ENCODE data around the gene POLR2E. TPM values are rescaled to one million over a fixed set of nuclear protein-coding genes. Genes with fewer than 3 reads are reported as not detected.
A peak's percentile ranks its signal among the peaks of the same experiment; 100 is the strongest.

POLR2E gene
- total RNA-seq, 3 donors from 2014 or later: 108 to 138 (median 133) TPM

DNA sequence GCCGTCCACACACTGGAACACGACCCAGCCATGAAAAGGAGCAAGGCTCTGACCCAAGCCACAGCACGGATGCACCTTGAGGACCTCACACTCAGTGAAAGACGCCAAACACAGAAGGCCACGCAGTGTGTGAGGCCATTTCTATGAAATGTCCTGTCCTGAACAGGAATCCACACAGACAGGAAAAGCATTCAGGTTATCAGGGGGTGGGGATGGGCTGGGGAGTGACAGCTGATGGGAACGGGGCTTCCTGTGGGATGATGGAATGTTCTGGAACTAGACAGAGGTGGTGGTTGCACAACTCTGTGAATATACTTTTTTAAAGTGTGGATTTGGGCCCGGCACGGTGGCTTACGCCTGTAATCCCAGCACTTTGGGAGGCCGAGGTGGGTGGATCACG lies 39.3 kb upstream of the POLR2E start:
- DNase-seq (no peak), ATAC-seq (no peak)
- TF ChIP-seq, protein P1, sequence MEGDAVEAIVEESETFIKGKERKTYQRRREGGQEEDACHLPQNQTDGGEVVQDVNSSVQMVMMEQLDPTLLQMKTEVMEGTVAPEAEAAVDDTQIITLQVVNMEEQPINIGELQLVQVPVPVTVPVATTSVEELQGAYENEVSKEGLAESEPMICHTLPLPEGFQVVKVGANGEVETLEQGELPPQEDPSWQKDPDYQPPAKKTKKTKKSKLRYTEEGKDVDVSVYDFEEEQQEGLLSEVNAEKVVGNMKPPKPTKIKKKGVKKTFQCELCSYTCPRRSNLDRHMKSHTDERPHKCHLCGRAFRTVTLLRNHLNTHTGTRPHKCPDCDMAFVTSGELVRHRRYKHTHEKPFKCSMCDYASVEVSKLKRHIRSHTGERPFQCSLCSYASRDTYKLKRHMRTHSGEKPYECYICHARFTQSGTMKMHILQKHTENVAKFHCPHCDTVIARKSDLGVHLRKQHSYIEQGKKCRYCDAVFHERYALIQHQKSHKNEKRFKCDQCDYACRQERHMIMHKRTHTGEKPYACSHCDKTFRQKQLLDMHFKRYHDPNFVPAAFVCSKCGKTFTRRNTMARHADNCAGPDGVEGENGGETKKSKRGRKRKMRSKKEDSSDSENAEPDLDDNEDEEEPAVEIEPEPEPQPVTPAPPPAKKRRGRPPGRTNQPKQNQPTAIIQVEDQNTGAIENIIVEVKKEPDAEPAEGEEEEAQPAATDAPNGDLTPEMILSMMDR (IDR thresholded peaks at IDR 0.05): no peak
- peaks cover 54% of the 10 kb centered on the region for H3K4me1 ChIP-seq (ENCODE audit: low read depth)
- intact Hi-C loops (cut with DNase I, micrococcal nuclease): no loop called here
- no peak overlapping the region for H3K4me3 ChIP-seq
- no peaks in the 10 kb centered on the region for H3K9me3 ChIP-seq
- H3K36me3 ChIP-seq (ENCODE audit: low read depth): no peaks in the 10 kb centered on the region

GRCh38 chr19:1133471-1133929 lies 38.3 kb upstream of the POLR2E start:
- DNase-seq (peak; percentile 62 to 86 (median 71)), ATAC-seq (peak; percentile 6)
- no peak overlapping the region for H3K4me3 ChIP-seq
- no peaks in the 10 kb centered on the region for H3K36me3 ChIP-seq (ENCODE audit: low read depth)
- intact Hi-C loops (cut with DNase I, micrococcal nuclease): no loop called here
- H3K9me3 ChIP-seq: no peaks in the 10 kb centered on the region
- TF ChIP-seq, protein P1 (IDR thresholded peaks at IDR 0.05): no peak
- H3K4me1 ChIP-seq (ENCODE audit: low read depth): peaks cover 56% of the 10 kb centered on the region

DNA sequence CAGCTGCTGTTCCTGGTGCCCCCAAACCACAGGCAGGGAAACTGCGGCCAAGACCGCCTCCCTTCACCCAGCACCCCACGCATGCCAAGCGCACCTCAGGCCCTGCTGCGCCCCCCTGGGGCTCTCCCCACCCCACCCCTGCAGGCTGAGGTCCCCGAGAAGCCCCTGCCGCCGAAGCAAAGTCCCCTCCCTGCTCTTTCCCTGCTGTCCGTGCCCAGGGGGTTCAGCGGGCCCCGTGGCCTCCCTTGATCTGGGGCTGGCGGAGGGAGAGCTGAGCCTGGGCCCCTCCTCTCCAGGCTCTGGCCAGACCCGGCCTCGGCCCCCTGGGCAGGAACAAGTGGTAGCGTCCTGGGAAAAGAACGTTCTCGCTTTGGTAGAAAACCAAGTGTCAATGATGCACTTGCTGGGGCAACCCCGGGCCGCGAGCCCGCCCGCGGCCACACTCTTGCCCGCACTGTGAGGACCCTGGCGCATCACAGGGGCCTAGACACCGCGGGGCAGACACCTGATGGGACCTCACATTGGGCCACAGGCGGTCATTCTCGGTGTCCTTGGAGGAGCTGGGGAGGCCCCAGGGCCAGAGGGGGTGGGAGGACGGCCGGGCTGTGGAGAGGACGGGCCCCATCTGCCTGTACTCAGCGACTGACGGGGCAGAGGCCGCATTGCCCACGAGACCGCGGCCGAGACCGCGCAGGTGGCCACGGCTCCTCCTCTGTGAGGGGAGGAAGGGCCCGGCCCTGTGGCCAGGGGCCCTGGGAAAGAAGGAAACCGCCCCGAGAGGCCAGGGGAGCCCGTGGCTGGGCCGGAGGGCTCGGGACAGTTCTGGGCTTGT lies 37.6 kb upstream of the POLR2E start:
- TF ChIP-seq, protein P1 (IDR thresholded peaks at IDR 0.05): no peak
- H3K4me1 ChIP-seq (ENCODE audit: low read depth): peaks cover 59% of the 10 kb centered on the region
- no peaks in the 10 kb centered on the region for H3K36me3 ChIP-seq (ENCODE audit: low read depth)
- no peaks in the 10 kb centered on the region for H3K9me3 ChIP-seq
- H3K4me3 ChIP-seq: peak overlapping the region; percentile 44
- peak in 1 of 3 donors; percentile 56 for DNase-seq
- intact Hi-C loops (cut with DNase I, micrococcal nuclease): no loop called here
- no peak for ATAC-seq

GRCh38 chr19:1131718-1132551 lies 36.8 kb upstream of the POLR2E start:
- peaks cover 3% of the 10 kb centered on the region for H3K36me3 ChIP-seq (ENCODE audit: low read depth)
- DNase-seq (peak; percentile 92 to 96 (median 93)), ATAC-seq (peak; percentile 78)
- TF ChIP-seq, protein P1 (IDR thresholded peaks at IDR 0.05): no peak
- intact Hi-C loops (cut with DNase I, micrococcal nuclease): no loop called here
- peaks cover 59% of the 10 kb centered on the region for H3K4me1 ChIP-seq (ENCODE audit: low read depth)
- peak overlapping the region; percentile 44 for H3K4me3 ChIP-seq
- H3K9me3 ChIP-seq: no peaks in the 10 kb centered on the region

DNA sequence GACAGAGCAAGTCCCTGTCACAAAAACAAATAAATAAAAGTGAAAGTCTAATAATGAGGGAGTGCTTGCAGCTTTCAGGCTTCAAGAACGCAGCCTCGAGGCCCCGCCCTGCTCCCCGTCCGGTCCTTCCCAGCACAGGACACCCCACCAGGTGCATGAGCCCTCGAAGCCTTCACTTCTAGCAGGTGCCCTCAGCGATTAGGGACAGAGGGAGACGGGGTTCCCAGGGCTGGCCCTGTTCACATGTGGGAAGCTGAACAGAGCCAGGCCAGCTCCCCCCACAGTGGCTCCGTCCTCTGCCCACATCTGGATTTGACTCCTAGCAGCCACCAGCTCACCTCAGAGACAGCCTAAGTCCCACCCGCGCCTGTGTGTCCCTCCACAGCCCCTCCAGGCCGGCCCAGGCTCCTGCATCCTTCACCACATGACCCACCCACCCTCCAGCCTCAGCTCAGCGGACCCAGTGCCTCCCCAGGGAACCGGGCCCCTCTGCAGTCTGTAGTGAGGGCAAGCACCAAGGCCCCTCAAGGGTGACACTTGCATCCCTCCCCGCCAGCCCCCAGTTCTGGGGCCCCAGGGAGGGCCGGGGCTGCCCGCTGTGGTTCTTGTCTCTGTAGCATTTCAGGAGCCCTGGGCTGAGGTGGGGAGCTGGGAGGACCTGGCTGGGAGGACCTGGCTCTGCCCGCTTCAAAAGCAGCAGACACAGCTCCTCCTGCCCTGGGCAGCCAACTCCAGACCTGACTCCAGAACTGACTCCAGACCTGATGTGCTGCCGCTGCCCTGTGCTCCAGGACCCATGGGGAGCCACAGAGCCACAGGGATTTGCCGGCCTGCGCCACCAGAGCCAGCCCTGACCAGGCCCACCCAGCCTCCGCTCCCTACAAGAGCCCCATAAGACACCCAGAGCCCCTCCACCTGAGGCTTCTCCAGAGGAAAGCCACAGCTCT lies 35.9 kb upstream of the POLR2E start:
- DNase-seq: peak in 2 of 3 donors; percentile 63 to 85
- Histone ChIP-seq H3K4me3 (peak overlapping the region; percentile 44), H3K4me1 (ENCODE audit: low read depth) (peaks cover 52% of the 10 kb centered on the region), H3K9me3 (no peaks in the 10 kb centered on the region), H3K36me3 (ENCODE audit: low read depth) (peaks cover 4% of the 10 kb centered on the region)
- peak; percentile 10 for ATAC-seq
- TF ChIP-seq, protein P1 (IDR thresholded peaks at IDR 0.05): no peak
- intact Hi-C loops (cut with DNase I, micrococcal nuclease): no loop called here
